Vagina (tissue), 2 donors: ENCODE measurements around the gene TRAPPC2L. TPM values are rescaled to one million over a fixed set of nuclear protein-coding genes. Genes with fewer than 3 reads are reported as not detected.

Experiments
- DNase-seq, 2 donors: peaks; one replicate each; pipeline ENCODE4 v3.0.0-alpha.2; 2017; ENCODE audit errors: extremely low spot score in 2 of 2
- H3K27ac ChIP-seq: fragments of 200-600 bp; sonication (generic); one replicate; pipeline ENCODE4 v1.5.1; 2019
- H3K27me3 ChIP-seq: fragments of 200-600 bp; sonication (generic); one replicate; pipeline ENCODE4 v1.5.1; 2019
- H3K36me3 ChIP-seq, 2 donors: fragments of 200-600 bp; sonication (generic); one replicate each; pipeline ENCODE4 v1.5.1; 2017 to 2019
- H3K4me1 ChIP-seq: fragments of 200-600 bp; sonication (generic); one replicate; pipeline ENCODE4 v1.5.1; 2019
- H3K4me3 ChIP-seq, 2 donors: fragments of 200-600 bp; sonication (generic); 1 replicate in 1 of 2; 2 replicates in 1 of 2; pipeline ENCODE4 v1.5.1; 2016 to 2019
- H3K9me3 ChIP-seq: fragments of 200-600 bp; sonication (generic); one replicate; pipeline ENCODE4 v1.5.1; 2019
- CTCF ChIP-seq, 3 experiments: fragments of 450-650 bp in 2 of 3; fragments of 200-600 bp in 1 of 3; sonication (generic) in 1 of 3; IDR thresholded peaks; one replicate each; pipeline ENCODE4 v1.5.1; 2017 to 2019; ENCODE audit warnings: antibody characterized with exemption in 3 of 3, mild to moderate bottlenecking in 2 of 3, moderate library complexity in 2 of 3
- POLR2A ChIP-seq, 2 donors: fragments of 450-650 bp; IDR thresholded peaks; one replicate each; pipeline ENCODE4 v1.6.1; 2017; ENCODE audit warnings: antibody characterized with exemption in 2 of 2, mild to moderate bottlenecking in 2 of 2, moderate library complexity in 2 of 2
- POLR2AphosphoS5 ChIP-seq, 2 donors: sonication (generic); formaldehyde crosslinking; IDR thresholded peaks; one replicate each; pipeline ENCODE4 v1.9.0; 2017; ENCODE audit warnings: antibody characterized with exemption in 2 of 2, mild to moderate bottlenecking in 2 of 2, low read depth in 1 of 2; ENCODE audit not compliant: insufficient read depth in 1 of 2
- intact Hi-C: fragments of 100-400 bp; cut with DNase I; formaldehyde crosslinking; loops from one replicate; pipeline ENCODE4 v1.15.1; 2023
- total RNA-seq: library from RNA; depleted of rRNA; stranded (reverse); fragments of >200 nt; gene quantifications from one replicate; pipeline ENCODE4 v1.2.3, GENCODE V29; 2016

The TRAPPC2L gene
- total RNA-seq, 1 donor from 2014 or later, result 50.8 TPM

- H3K36me3 ChIP-seq, result peaks cover 0 to 24% of the 10 kb centered on the region in 2 donors
- TF ChIP-seq POLR2AphosphoS5 (IDR thresholded peaks at IDR 0.05; ENCODE audit: insufficient read depth in 1 of 2, low read depth in 1 of 2) (no peak), POLR2A (IDR thresholded peaks at IDR 0.05) (no peak), CTCF (IDR thresholded peaks at IDR 0.05) (no peak)
Observed at GRCh38 chr16:88842806-88843205, 14.1 kb upstream of the TRAPPC2L start.

GRCh38 chr16:88843256-88843655, 13.7 kb upstream of the TRAPPC2L start:
- Histone ChIP-seq H3K27me3 (no peaks in the 10 kb centered on the region), H3K4me3 (no peak overlapping the region), H3K36me3 (peaks cover 0 to 23% of the 10 kb centered on the region in 2 donors), H3K27ac (no peak overlapping the region), H3K9me3 (no peaks in the 10 kb centered on the region), H3K4me1 (no peaks in the 10 kb centered on the region)
- no peak for DNase-seq
- intact Hi-C loops, result no loop called here
- TF ChIP-seq CTCF (IDR thresholded peaks at IDR 0.05), result no peak
- no peak for TF ChIP-seq POLR2A (IDR thresholded peaks at IDR 0.05)
- no peak for TF ChIP-seq POLR2AphosphoS5 (IDR thresholded peaks at IDR 0.05; ENCODE audit: insufficient read depth in 1 of 2, low read depth in 1 of 2)

More at GRCh38 chr16:88842806-88843205, 14.1 kb upstream of the TRAPPC2L start:
- Histone ChIP-seq H3K4me1 (no peaks in the 10 kb centered on the region), H3K9me3 (no peaks in the 10 kb centered on the region), H3K27me3 (no peaks in the 10 kb centered on the region), H3K4me3 (no peak overlapping the region), H3K27ac (no peak overlapping the region)
- intact Hi-C loops, result no loop called here
- DNase-seq, result no peak

GRCh38 chr16:88844419-88845036, 12.4 kb upstream of the TRAPPC2L start:
- no peak overlapping the region for H3K4me3 ChIP-seq
- peaks cover 0 to 14% of the 10 kb centered on the region in 2 donors for H3K36me3 ChIP-seq
- intact Hi-C loops, result no loop called here
- no peaks in the 10 kb centered on the region for H3K9me3 ChIP-seq
- no peaks in the 10 kb centered on the region for H3K27me3 ChIP-seq
- TF ChIP-seq POLR2AphosphoS5 (IDR thresholded peaks at IDR 0.05; ENCODE audit: insufficient read depth in 1 of 2, low read depth in 1 of 2), result no peak
- no peak for TF ChIP-seq POLR2A (IDR thresholded peaks at IDR 0.05)
- TF ChIP-seq CTCF (IDR thresholded peaks at IDR 0.05), result no peak
- no peak for DNase-seq
- no peak overlapping the region for H3K27ac ChIP-seq
- H3K4me1 ChIP-seq, result no peaks in the 10 kb centered on the region

- intact Hi-C loops, result no loop called here
- H3K4me1 ChIP-seq, result no peaks in the 10 kb centered on the region
- H3K27me3 ChIP-seq, result no peaks in the 10 kb centered on the region
- no peak for TF ChIP-seq CTCF (IDR thresholded peaks at IDR 0.05)
- no peak overlapping the region for H3K4me3 ChIP-seq
- no peaks in the 10 kb centered on the region for H3K36me3 ChIP-seq
- no peak overlapping the region for H3K27ac ChIP-seq
- DNase-seq, result no peak
- H3K9me3 ChIP-seq, result no peaks in the 10 kb centered on the region
Observed at GRCh38 chr16:88846088-88846487, 10.8 kb upstream of the TRAPPC2L start.

GRCh38 chr16:88847654-88848053, 9.3 kb upstream of the TRAPPC2L start:
- intact Hi-C loops, result no loop called here
- Histone ChIP-seq H3K27ac (no peak overlapping the region), H3K27me3 (no peaks in the 10 kb centered on the region), H3K36me3 (no peaks in the 10 kb centered on the region), H3K4me3 (no peak overlapping the region), H3K9me3 (no peaks in the 10 kb centered on the region), H3K4me1 (no peaks in the 10 kb centered on the region)
- no peak for DNase-seq
- TF ChIP-seq POLR2AphosphoS5 (IDR thresholded peaks at IDR 0.05; ENCODE audit: insufficient read depth in 1 of 2, low read depth in 1 of 2) (no peak), CTCF (IDR thresholded peaks at IDR 0.05) (no peak), POLR2A (IDR thresholded peaks at IDR 0.05) (no peak)
